ENCODE measurements around the gene CLSTN2. TPM values are rescaled to one million over a fixed set of nuclear protein-coding genes. Genes with fewer than 3 reads are reported as not detected.

The CLSTN2 gene
- polyA plus RNA-seq, 4 donors = under 0.01 to 1.2 (median 0.84) TPM; not detected in 1

- Histone ChIP-seq H3K9me3 (ENCODE audit: control insufficient read depth in 2 of 2, insufficient read depth in 1 of 2, low read depth in 1 of 2, low read length in 1 of 2) (no peaks in the 10 kb centered on the region), H3K4me3 (ENCODE audit: low read depth in 1 of 3, low read length in 3 of 3) (no peak overlapping the region), H3K4me1 (ENCODE audit: control insufficient read depth in 3 of 3, insufficient read depth in 2 of 3, low read depth in 1 of 3, low read length in 2 of 3) (no peaks in the 10 kb centered on the region), H3K27ac (ENCODE audit: low read depth in 1 of 3, low read length in 2 of 3) (no peak overlapping the region), H3K36me3 (ENCODE audit: control insufficient read depth in 3 of 3, insufficient read depth in 2 of 3, low read depth in 1 of 3, low read length in 3 of 3) (no peaks in the 10 kb centered on the region), H3K27me3 (ENCODE audit: control insufficient read depth in 3 of 3, insufficient read depth in 3 of 3, low read length in 3 of 3) (no peaks in the 10 kb centered on the region)
- FAIRE-seq (no peak), DNase-seq (no peak)
- 52 to 61% (median 60%) methylated on average over 3 of the region's 3 CpGs for WGBS, 3 donors
Observed at GRCh38 chr3:139909811-139910210, 25.2 kb upstream of the CLSTN2 start.

- H3K4me3 ChIP-seq (ENCODE audit: low read depth in 1 of 3, low read length in 3 of 3) = no peak overlapping the region
- FAIRE-seq = no peak
- whole genome bisulfite sequencing, 3 donors = 8 to 51% (median 15%) methylated on average over 2 of the region's 2 CpGs
Observed at GRCh38 chr3:139916271-139916670, 18.7 kb upstream of the CLSTN2 start.

DNA sequence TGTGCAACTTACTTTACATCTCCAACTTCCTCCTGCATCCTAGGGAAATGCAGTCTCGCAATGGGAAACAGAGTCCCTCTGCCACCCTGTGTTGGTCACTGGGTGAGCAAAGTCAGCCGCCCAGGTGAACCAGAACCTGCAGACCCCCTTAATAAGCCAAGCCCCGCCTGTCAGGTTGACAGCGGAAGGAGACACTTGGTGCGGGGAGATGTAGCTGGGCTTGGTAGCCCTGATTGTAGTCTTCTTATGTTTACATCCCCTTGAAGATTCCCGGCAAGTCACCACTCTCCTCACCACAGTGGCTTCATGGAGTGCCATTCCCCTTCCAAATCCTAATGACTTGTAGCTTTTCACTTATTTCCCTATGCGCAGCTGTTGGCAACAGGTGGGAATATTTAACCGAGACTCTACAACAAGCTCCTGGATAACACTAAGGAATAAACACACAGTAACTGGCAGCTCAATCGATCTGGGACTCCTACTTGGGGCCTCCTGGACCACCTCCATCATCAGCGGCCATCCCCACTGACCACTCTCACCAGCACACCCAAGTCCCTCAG lies 17.7 kb upstream of the CLSTN2 start:
- FAIRE-seq (no peak), DNase-seq (no peak)
- H3K4me1 ChIP-seq (ENCODE audit: control insufficient read depth in 3 of 3, insufficient read depth in 2 of 3, low read depth in 1 of 3, low read length in 2 of 3) = no peaks in the 10 kb centered on the region
- H3K9me3 ChIP-seq (ENCODE audit: control insufficient read depth in 2 of 2, insufficient read depth in 1 of 2, low read depth in 1 of 2, low read length in 1 of 2) = no peaks in the 10 kb centered on the region
- H3K27ac ChIP-seq (ENCODE audit: low read depth in 1 of 3, low read length in 2 of 3) = no peak overlapping the region
- H3K27me3 ChIP-seq (ENCODE audit: control insufficient read depth in 3 of 3, insufficient read depth in 3 of 3, low read length in 3 of 3) = no peaks in the 10 kb centered on the region
- H3K4me3 ChIP-seq (ENCODE audit: low read depth in 1 of 3, low read length in 3 of 3) = no peak overlapping the region
- H3K36me3 ChIP-seq (ENCODE audit: control insufficient read depth in 3 of 3, insufficient read depth in 2 of 3, low read depth in 1 of 3, low read length in 3 of 3) = no peaks in the 10 kb centered on the region
- WGBS, 3 donors = 78 to 88% (median 85%) methylated on average over 10 of the region's 10 CpGs

More at GRCh38 chr3:139916271-139916670, 18.7 kb upstream of the CLSTN2 start:
- no peaks in the 10 kb centered on the region for H3K36me3 ChIP-seq (ENCODE audit: control insufficient read depth in 3 of 3, insufficient read depth in 2 of 3, low read depth in 1 of 3, low read length in 3 of 3)
- no peaks in the 10 kb centered on the region for H3K9me3 ChIP-seq (ENCODE audit: control insufficient read depth in 2 of 2, insufficient read depth in 1 of 2, low read depth in 1 of 2, low read length in 1 of 2)
- no peaks in the 10 kb centered on the region for H3K27me3 ChIP-seq (ENCODE audit: control insufficient read depth in 3 of 3, insufficient read depth in 3 of 3, low read length in 3 of 3)
- no peak overlapping the region for H3K27ac ChIP-seq (ENCODE audit: low read depth in 1 of 3, low read length in 2 of 3)
- no peak for DNase-seq
- no peaks in the 10 kb centered on the region for H3K4me1 ChIP-seq (ENCODE audit: control insufficient read depth in 3 of 3, insufficient read depth in 2 of 3, low read depth in 1 of 3, low read length in 2 of 3)

- Histone ChIP-seq H3K4me1 (ENCODE audit: control insufficient read depth in 3 of 3, insufficient read depth in 2 of 3, low read depth in 1 of 3, low read length in 2 of 3) (no peaks in the 10 kb centered on the region), H3K27ac (ENCODE audit: low read depth in 1 of 3, low read length in 2 of 3) (no peak overlapping the region), H3K9me3 (ENCODE audit: control insufficient read depth in 2 of 2, insufficient read depth in 1 of 2, low read depth in 1 of 2, low read length in 1 of 2) (no peaks in the 10 kb centered on the region), H3K36me3 (ENCODE audit: control insufficient read depth in 3 of 3, insufficient read depth in 2 of 3, low read depth in 1 of 3, low read length in 3 of 3) (no peaks in the 10 kb centered on the region), H3K4me3 (ENCODE audit: low read depth in 1 of 3, low read length in 3 of 3) (no peak overlapping the region), H3K27me3 (ENCODE audit: control insufficient read depth in 3 of 3, insufficient read depth in 3 of 3, low read length in 3 of 3) (peaks cover 2 to 7% (median 3%) of the 10 kb centered on the region in 3 donors)
- FAIRE-seq = no peak
- 43 to 62% (median 53%) methylated on average over 4 of the region's 4 CpGs for WGBS, 3 donors
- DNase-seq = no peak
Observed at GRCh38 chr3:139928708-139929505, 6.1 kb upstream of the CLSTN2 start.

DNA sequence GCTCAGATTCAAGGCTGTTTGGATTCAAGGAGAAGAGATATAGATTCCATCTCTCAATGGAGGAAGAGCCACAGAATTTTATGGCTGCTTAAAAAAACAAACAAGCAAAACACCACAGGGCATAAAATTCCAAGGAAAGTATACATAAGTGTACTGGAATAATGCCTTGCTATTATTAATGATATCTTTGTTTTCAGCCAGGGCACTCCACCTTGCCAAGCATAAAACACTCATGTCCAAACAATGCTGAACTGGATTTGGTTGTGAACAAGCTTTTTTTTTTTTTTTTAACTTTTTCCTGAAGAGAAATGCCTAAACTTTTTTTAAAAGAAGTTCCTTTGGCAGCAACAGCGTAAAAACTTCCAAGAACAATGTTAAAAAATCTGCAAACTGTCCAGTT lies 4.8 kb upstream of the CLSTN2 start:
- peaks cover 8 to 11% (median 10%) of the 10 kb centered on the region in 3 donors for H3K27me3 ChIP-seq (ENCODE audit: control insufficient read depth in 3 of 3, insufficient read depth in 3 of 3, low read length in 3 of 3)
- no peaks in the 10 kb centered on the region for H3K9me3 ChIP-seq (ENCODE audit: control insufficient read depth in 2 of 2, insufficient read depth in 1 of 2, low read depth in 1 of 2, low read length in 1 of 2)
- H3K4me3 ChIP-seq (ENCODE audit: low read depth in 1 of 3, low read length in 3 of 3) = no peak overlapping the region
- H3K27ac ChIP-seq (ENCODE audit: low read depth in 1 of 3, low read length in 2 of 3) = no peak overlapping the region
- FAIRE-seq (no peak), DNase-seq (no peak)
- H3K36me3 ChIP-seq (ENCODE audit: control insufficient read depth in 3 of 3, insufficient read depth in 2 of 3, low read depth in 1 of 3, low read length in 3 of 3) = no peaks in the 10 kb centered on the region
- WGBS, 3 donors = 71 to 95% (median 84%) methylated on average over 1 of the region's 1 CpG
- peaks cover 0 to 3% (median 0%) of the 10 kb centered on the region in 3 donors for H3K4me1 ChIP-seq (ENCODE audit: control insufficient read depth in 3 of 3, insufficient read depth in 2 of 3, low read depth in 1 of 3, low read length in 2 of 3)

DNA sequence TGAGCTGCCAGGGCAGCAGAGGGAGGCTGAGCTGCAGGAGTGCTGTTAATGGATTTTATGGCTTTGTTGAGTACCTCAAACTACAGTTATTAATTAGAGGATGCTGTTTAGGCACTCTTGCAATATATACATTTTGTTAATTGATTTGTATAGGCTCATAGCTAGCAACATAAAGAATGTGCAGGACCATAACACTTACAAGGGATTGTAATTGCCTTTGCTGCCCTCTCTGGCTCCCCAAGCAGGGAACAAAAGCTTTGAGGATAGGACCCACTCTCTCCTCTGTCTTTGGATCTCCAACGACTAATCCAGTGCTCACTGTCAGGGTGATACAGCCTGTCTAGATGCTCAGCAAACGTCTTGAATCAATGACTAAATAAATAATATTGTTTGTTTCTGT lies 1.2 kb upstream of the CLSTN2 start:
- no peak for FAIRE-seq
- Histone ChIP-seq H3K27ac (ENCODE audit: low read depth in 1 of 3, low read length in 2 of 3) (no peak overlapping the region), H3K36me3 (ENCODE audit: control insufficient read depth in 3 of 3, insufficient read depth in 2 of 3, low read depth in 1 of 3, low read length in 3 of 3) (no peaks in the 10 kb centered on the region), H3K27me3 (ENCODE audit: control insufficient read depth in 3 of 3, insufficient read depth in 3 of 3, low read length in 3 of 3) (peaks cover 12 to 29% (median 12%) of the 10 kb centered on the region in 3 donors), H3K4me1 (ENCODE audit: control insufficient read depth in 3 of 3, insufficient read depth in 2 of 3, low read depth in 1 of 3, low read length in 2 of 3) (peaks cover 0 to 12% (median 0%) of the 10 kb centered on the region in 3 donors), H3K4me3 (ENCODE audit: low read depth in 1 of 3, low read length in 3 of 3) (no peak overlapping the region), H3K9me3 (ENCODE audit: control insufficient read depth in 2 of 2, insufficient read depth in 1 of 2, low read depth in 1 of 2, low read length in 1 of 2) (no peaks in the 10 kb centered on the region)
- 12 to 17% (median 17%) methylated on average over 2 of the region's 2 CpGs for WGBS, 3 donors
- no peak for DNase-seq

DNA sequence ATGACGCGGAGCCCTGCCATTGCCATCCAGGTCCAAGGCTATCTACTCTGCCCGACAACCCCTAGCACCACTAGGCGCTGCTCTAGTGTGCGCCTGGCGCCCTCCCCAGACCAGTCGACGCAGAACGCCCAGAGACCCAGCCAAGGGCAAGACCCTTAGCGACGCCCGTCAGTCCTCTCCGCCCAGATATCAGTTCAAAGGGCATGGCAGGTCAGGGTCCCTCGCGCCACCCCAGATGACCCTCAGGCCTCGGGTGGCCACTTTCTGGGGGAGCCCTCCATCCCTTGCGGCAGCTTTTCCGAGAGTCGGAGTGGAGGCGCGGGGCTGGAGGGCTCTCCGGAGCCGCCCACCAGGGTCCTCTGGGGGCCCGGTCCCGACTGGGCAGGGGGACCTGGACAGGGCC lies 371 bp upstream of the CLSTN2 start:
- WGBS, 3 donors = 3 to 6% (median 4%) methylated on average over 20 to 25 of the region's 25 CpGs
- H3K27ac ChIP-seq (ENCODE audit: low read depth in 1 of 3, low read length in 2 of 3) = no peak overlapping the region
- H3K9me3 ChIP-seq (ENCODE audit: control insufficient read depth in 2 of 2, insufficient read depth in 1 of 2, low read depth in 1 of 2, low read length in 1 of 2) = no peaks in the 10 kb centered on the region
- peak overlapping the region in 2 of 3 donors; percentile 29 to 42 for H3K4me3 ChIP-seq (ENCODE audit: low read depth in 1 of 3, low read length in 3 of 3)
- FAIRE-seq (no peak), DNase-seq (peak; percentile 11 to 53)
- no peaks in the 10 kb centered on the region for H3K36me3 ChIP-seq (ENCODE audit: control insufficient read depth in 3 of 3, insufficient read depth in 2 of 3, low read depth in 1 of 3, low read length in 3 of 3)
- H3K4me1 ChIP-seq (ENCODE audit: control insufficient read depth in 3 of 3, insufficient read depth in 2 of 3, low read depth in 1 of 3, low read length in 2 of 3) = peaks cover 0 to 12% (median 0%) of the 10 kb centered on the region in 3 donors
- H3K27me3 ChIP-seq (ENCODE audit: control insufficient read depth in 3 of 3, insufficient read depth in 3 of 3, low read length in 3 of 3) = peaks cover 12 to 29% (median 12%) of the 10 kb centered on the region in 3 donors

DNA sequence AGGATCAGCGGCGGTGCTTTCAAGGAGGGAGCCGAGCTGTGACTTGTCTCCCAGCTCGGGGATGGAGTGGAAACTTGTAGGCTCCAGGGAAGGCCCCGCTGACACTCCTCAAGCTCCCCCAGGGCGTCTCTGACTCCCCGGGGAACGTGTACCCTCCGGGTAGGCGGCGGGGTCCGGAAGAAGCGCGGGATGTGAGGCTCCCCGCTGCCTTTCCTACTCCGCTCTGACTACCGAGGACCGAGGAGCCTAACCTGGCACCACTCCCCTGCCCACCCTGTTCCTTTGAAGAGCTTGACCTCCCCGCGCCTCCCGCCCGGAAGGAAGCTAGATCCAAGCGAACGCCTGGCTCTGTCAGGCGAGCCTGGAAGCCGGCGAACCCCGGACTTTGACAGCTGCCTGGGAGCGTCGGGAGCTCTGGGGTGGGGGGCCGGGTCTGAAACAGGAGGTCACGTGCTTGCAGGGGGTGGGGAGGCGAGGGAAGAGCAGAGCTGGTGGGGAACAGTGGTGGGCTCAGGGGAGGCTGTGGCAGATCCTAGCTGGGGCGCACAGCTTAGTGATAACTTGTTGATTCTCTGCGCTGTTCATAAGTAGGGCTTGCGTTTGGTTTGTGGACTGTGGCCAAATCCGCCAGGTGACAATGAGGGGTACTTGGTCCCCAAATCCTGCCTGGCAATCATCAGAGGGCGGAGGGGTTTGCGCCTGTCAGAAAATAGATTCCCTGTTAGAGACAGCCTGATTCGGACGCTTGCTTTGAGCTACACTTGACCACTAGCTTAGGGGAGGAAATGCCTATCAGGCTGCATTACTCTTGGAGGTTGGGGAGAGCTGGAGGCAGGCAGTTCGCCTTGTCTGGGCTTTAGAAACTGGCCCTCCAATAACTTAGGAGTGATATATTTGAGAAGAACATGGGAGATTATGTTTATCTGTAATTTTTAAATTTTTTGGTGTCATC lies 1.2 kb downstream of the CLSTN2 start:
- WGBS, 3 donors = 2 to 6% (median 2%) methylated on average over 42 of the region's 42 CpGs
- FAIRE-seq (no peak), DNase-seq (peak; percentile 32 to 72)
- Histone ChIP-seq H3K27ac (ENCODE audit: low read depth in 1 of 3, low read length in 2 of 3) (no peak overlapping the region), H3K9me3 (ENCODE audit: control insufficient read depth in 2 of 2, insufficient read depth in 1 of 2, low read depth in 1 of 2, low read length in 1 of 2) (no peaks in the 10 kb centered on the region), H3K4me1 (ENCODE audit: control insufficient read depth in 3 of 3, insufficient read depth in 2 of 3, low read depth in 1 of 3, low read length in 2 of 3) (peaks cover 0 to 12% (median 0%) of the 10 kb centered on the region in 3 donors), H3K27me3 (ENCODE audit: control insufficient read depth in 3 of 3, insufficient read depth in 3 of 3, low read length in 3 of 3) (peaks cover 12 to 29% (median 12%) of the 10 kb centered on the region in 3 donors), H3K4me3 (ENCODE audit: low read depth in 1 of 3, low read length in 3 of 3) (peak overlapping the region in 2 of 3 donors; percentile 20 to 29), H3K36me3 (ENCODE audit: control insufficient read depth in 3 of 3, insufficient read depth in 2 of 3, low read depth in 1 of 3, low read length in 3 of 3) (no peaks in the 10 kb centered on the region)
